Loucy (cell line): ENCODE results near the gene JSRP1.

Experiments
- EZH2phosphoT487 ChIP-seq: fragments of 200-600 bp; IDR thresholded peaks from 2 replicates; pipeline ENCODE4 v1.6.1; 2018; ENCODE audit warnings: antibody characterized with exemption, mild to moderate bottlenecking, moderate library complexity, borderline replicate concordance
- TF ChIP-seq, protein P1 (sequence below): fragments of 200-600 bp; sonication (generic); conservative IDR thresholded peaks from 2 replicates; pipeline ENCODE4 v1.5.1; 2014; ENCODE audit warnings: mild to moderate bottlenecking, antibody characterized with exemption, low read length

DNA sequence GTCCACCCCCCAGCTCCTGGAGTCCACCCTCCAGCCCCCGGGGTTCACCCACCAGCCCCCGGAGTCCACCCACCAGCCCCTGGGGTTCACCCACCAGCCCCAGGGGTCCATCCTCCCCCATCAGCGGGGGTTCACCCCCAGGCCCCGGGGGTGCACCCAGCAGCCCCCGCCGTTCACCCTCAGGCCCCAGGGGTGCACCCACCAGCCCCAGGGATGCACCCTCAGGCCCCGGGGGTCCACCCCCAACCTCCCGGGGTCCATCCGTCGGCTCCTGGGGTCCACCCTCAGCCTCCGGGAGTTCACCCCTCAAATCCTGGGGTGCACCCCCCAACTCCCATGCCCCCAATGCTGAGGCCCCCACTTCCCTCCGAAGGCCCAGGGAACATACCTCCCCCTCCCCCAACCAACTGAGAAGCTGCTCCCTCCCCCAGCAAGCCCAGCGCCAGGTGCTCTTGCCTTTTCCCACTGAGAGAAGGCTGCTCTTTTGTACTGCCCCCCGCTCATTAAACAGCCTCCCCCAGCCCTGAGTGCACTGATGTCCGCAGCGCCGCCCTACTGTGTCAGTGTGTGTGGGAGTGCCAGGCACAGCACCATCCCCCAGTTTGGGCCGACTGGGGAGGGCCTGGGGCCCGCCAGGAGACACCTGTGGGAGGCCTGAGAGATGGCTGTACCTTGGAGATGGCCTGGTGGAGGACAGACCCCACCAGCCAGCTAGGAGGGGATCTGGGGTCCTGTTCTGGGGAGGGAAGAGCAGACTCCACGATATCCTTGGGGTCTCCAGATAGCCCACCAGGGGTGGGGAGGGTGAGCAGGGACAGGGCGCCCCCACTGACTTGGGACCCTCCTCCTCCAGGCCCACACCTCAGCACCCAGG lies 7.8 kb downstream of the JSRP1 start:
- TF ChIP-seq, protein P1, sequence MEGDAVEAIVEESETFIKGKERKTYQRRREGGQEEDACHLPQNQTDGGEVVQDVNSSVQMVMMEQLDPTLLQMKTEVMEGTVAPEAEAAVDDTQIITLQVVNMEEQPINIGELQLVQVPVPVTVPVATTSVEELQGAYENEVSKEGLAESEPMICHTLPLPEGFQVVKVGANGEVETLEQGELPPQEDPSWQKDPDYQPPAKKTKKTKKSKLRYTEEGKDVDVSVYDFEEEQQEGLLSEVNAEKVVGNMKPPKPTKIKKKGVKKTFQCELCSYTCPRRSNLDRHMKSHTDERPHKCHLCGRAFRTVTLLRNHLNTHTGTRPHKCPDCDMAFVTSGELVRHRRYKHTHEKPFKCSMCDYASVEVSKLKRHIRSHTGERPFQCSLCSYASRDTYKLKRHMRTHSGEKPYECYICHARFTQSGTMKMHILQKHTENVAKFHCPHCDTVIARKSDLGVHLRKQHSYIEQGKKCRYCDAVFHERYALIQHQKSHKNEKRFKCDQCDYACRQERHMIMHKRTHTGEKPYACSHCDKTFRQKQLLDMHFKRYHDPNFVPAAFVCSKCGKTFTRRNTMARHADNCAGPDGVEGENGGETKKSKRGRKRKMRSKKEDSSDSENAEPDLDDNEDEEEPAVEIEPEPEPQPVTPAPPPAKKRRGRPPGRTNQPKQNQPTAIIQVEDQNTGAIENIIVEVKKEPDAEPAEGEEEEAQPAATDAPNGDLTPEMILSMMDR = no peak
- no peak for TF ChIP-seq EZH2phosphoT487
